ENCODE results near the gene GRAMD4.

The GRAMD4 gene

GRCh38 chr22:46699091-46699490 lies 78.9 kb downstream of the GRAMD4 start:
- no peak for TF ChIP-seq CTCF (conservative IDR thresholded peaks at IDR 0.05; ENCODE audit: low read depth, low read length)
- no peak for DNase-seq (ENCODE audit: low read depth)
- no peak overlapping the region for H3K4me3 ChIP-seq (ENCODE audit: low read length)

DNA sequence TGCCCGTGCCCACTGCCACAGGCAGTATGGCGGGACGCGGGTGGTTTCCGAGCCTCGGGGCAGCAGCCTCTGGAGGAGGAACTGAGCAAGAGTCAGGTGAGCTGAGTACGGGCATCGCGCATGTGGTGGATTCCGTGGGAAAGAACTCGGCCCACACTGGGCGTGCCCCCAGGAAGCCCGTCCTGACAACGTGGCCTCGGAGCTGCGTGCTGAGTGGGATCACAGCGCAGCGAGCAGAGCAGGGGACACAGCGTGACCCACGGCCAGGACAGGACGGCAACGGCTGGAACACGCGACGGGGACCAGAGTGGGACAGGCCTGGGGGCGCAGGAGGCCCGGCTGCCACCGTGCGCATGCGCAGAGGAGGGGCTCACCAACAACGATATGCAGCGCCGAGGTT lies 81.1 kb downstream of the GRAMD4 start:
- H3K4me3 ChIP-seq (ENCODE audit: low read length), result no peak overlapping the region
- TF ChIP-seq CTCF (conservative IDR thresholded peaks at IDR 0.05; ENCODE audit: low read depth, low read length), result no peak
- no peak for DNase-seq (ENCODE audit: low read depth)

DNA sequence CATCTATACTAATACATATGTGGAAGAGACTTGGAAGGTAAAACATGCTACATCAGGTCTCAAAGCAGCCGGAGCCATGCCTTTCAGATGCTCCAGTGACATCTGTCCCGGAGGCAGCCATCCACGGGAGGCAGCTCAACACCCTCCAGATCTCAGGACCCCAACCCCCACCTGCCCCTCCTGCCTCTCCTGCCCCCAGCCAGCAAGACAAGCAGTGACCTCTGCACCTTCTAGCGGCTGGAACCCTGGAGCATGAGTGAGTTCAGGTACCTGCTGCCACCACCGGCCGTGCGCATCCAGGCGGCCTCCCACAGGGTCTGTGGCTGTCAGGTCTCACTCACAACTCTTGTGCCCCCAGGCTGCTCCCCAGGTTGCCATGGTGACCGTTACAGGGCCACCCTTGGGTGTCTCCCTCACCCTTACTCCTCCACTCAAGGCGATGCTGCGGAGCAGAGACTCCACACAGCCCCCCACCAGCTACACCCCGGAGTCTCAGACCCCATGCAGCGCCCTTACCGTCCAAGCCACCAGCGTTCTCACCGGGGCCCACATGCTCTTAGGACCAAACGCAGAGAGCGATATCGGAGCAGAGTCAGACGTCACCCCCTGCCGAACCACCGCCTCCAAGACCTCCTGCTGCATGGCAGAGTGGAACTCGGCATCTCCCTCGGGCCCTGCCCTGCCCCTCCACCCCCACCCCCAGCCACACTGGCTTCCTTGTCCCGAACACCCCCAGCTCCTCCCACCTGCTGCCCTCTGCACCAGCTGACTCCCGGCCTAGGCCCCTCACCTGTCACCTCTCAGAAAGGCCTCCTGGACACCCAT lies 83.2 kb downstream of the GRAMD4 start:
- DNase-seq (ENCODE audit: low read depth), result no peak
- H3K4me3 ChIP-seq (ENCODE audit: low read length), result no peak overlapping the region
- TF ChIP-seq CTCF (conservative IDR thresholded peaks at IDR 0.05; ENCODE audit: low read depth, low read length), result no peak

- DNase-seq (ENCODE audit: low read depth), result no peak
- H3K4me3 ChIP-seq (ENCODE audit: low read length), result no peak overlapping the region
Observed at GRCh38 chr22:46703996-46704370, 83.8 kb downstream of the GRAMD4 start.

DNA sequence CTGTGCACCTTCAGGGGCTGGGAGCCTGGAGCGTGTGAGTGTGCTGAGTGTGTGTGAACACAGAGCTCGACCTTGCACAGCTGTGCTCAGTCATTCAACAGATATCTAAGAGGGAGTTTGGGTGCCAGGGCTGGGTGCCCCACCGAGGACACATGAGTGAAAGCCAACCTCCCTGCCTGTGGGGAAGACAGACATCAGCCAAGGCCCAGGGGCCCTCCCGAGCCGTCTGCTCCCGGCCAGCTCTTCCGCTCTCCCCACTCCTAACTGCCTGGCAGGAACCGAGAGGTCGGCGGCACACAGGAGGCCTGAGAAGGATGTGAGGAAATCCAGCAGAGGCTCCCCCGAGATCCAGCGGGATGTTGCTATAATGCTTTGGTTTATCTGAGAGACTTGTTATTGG lies 85.9 kb downstream of the GRAMD4 start:
- TF ChIP-seq CTCF (conservative IDR thresholded peaks at IDR 0.05; ENCODE audit: low read depth, low read length), result no peak
- DNase-seq (ENCODE audit: low read depth), result no peak
- no peak overlapping the region for H3K4me3 ChIP-seq (ENCODE audit: low read length)

More at GRCh38 chr22:46703996-46704370, 83.8 kb downstream of the GRAMD4 start:
- TF ChIP-seq CTCF (conservative IDR thresholded peaks at IDR 0.05; ENCODE audit: low read depth, low read length), result no peak

DNA sequence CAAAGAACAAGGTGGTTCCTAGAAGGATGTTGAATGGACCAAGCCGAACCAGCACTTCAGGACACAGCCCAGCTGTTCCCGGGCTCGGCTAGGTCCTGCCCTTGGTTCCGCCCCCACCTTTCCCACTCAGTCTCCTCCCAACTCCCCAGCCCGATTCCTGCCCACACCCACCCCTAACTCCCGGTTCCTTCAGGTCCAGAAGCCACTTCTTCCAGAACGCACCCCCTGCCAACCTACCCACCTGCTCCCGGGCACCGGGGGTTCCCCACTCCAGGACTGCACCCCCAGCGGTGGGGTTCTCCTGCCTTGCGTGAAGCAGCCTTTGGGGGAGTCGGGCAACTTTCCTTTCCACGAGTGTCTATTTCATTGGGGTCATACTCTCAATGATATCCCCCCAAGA lies 87.1 kb downstream of the GRAMD4 start:
- no peak for DNase-seq (ENCODE audit: low read depth)
- TF ChIP-seq CTCF (conservative IDR thresholded peaks at IDR 0.05; ENCODE audit: low read depth, low read length), result no peak
- no peak overlapping the region for H3K4me3 ChIP-seq (ENCODE audit: low read length)

All from retinal pigment epithelial cell (primary cell).